Measurements from ENCODE around the gene NFKBIZ.

- TF ChIP-seq EP300 (IDR thresholded peaks at IDR 0.05; ENCODE audit: borderline replicate concordance) (no peak), REST (IDR thresholded peaks at IDR 0.05; ENCODE audit: low read depth) (no peak), MAX (IDR thresholded peaks at IDR 0.05) (no peak), RAD21 (IDR thresholded peaks at IDR 0.05; ENCODE audit: low read depth) (no peak), CEBPB (IDR thresholded peaks at IDR 0.05) (no peak), FOXM1 (IDR thresholded peaks at IDR 0.05; ENCODE audit: borderline replicate concordance, low read depth) (no peak), ZBTB7A (IDR thresholded peaks at IDR 0.05; ENCODE audit: low read depth) (no peak), YY1 (IDR thresholded peaks at IDR 0.05; ENCODE audit: low read depth) (no peak), EGR1 (IDR thresholded peaks at IDR 0.05) (no peak), CREB1 (IDR thresholded peaks at IDR 0.05; ENCODE audit: low read depth) (no peak), TAF1 (IDR thresholded peaks at IDR 0.05; ENCODE audit: low read depth) (no peak), TCF12 (IDR thresholded peaks at IDR 0.05; ENCODE audit: low read depth) (no peak), TEAD4 (IDR thresholded peaks at IDR 0.05) (no peak)
These were observed 41.4 kb downstream of the NFKBIZ start for GRCh38 chr3:101890716-101891115.
